ENCODE results near the gene CMAS. TPM values are rescaled to one million over a fixed set of nuclear protein-coding genes. Genes with fewer than 3 reads are reported as not detected.

Gene CMAS
- total RNA-seq, 1 donor from 2014 or later = 55.8 TPM

- no peak overlapping the region for H3K4me3 Mint-ChIP-seq (ENCODE audit: low read depth)
- no peaks in the 10 kb centered on the region for H3K27me3 Mint-ChIP-seq
- no peak for TF ChIP-seq CTCF (IDR thresholded peaks at IDR 0.05; ENCODE audit: unreplicated experiment)
- H3K9me3 Mint-ChIP-seq (ENCODE audit: low read depth) = peaks cover 13% of the 10 kb centered on the region
- no peak overlapping the region for H3K27ac Mint-ChIP-seq
- no peak for DNase-seq (ENCODE audit: low spot score, unreplicated experiment)
- peaks cover 1% of the 10 kb centered on the region for H3K4me1 Mint-ChIP-seq (ENCODE audit: low read depth)
- H3K36me3 Mint-ChIP-seq (ENCODE audit: insufficient read depth) = peaks cover 20% of the 10 kb centered on the region
These were observed 23.8 kb downstream of the CMAS start for GRCh38 chr12:22069851-22070250.

- no peaks in the 10 kb centered on the region for H3K36me3 Mint-ChIP-seq (ENCODE audit: insufficient read depth)
- TF ChIP-seq CTCF (IDR thresholded peaks at IDR 0.05; ENCODE audit: unreplicated experiment) = no peak
- H3K4me1 Mint-ChIP-seq (ENCODE audit: low read depth) = peaks cover 12% of the 10 kb centered on the region
- no peaks in the 10 kb centered on the region for H3K27me3 Mint-ChIP-seq
- DNase-seq (ENCODE audit: low spot score, unreplicated experiment) = no peak
- no peak overlapping the region for H3K4me3 Mint-ChIP-seq (ENCODE audit: low read depth)
- H3K27ac Mint-ChIP-seq = no peak overlapping the region
- no peaks in the 10 kb centered on the region for H3K9me3 Mint-ChIP-seq (ENCODE audit: low read depth)
These were observed 36.2 kb downstream of the CMAS start for GRCh38 chr12:22082190-22082701.

GRCh38 chr12:22083167-22083566, 37.1 kb downstream of the CMAS start:
- Mint-ChIP-seq H3K4me3 (ENCODE audit: low read depth) (no peak overlapping the region), H3K27ac (no peak overlapping the region), H3K4me1 (ENCODE audit: low read depth) (peaks cover 12% of the 10 kb centered on the region), H3K36me3 (ENCODE audit: insufficient read depth) (no peaks in the 10 kb centered on the region), H3K27me3 (no peaks in the 10 kb centered on the region), H3K9me3 (ENCODE audit: low read depth) (no peaks in the 10 kb centered on the region)
- TF ChIP-seq CTCF (IDR thresholded peaks at IDR 0.05; ENCODE audit: unreplicated experiment) = peak; percentile 55
- DNase-seq (ENCODE audit: low spot score, unreplicated experiment) = no peak

- H3K36me3 Mint-ChIP-seq (ENCODE audit: insufficient read depth) = no peaks in the 10 kb centered on the region
- DNase-seq (ENCODE audit: low spot score, unreplicated experiment) = no peak
- TF ChIP-seq CTCF (IDR thresholded peaks at IDR 0.05; ENCODE audit: unreplicated experiment) = no peak
These were observed 38.8 kb downstream of the CMAS start for GRCh38 chr12:22084852-22085251.

GRCh38 chr12:22088886-22089285, 42.9 kb downstream of the CMAS start:
- DNase-seq (ENCODE audit: low spot score, unreplicated experiment) = no peak
- Mint-ChIP-seq H3K4me3 (ENCODE audit: low read depth) (no peak overlapping the region), H3K36me3 (ENCODE audit: insufficient read depth) (no peaks in the 10 kb centered on the region), H3K9me3 (ENCODE audit: low read depth) (peaks cover 5% of the 10 kb centered on the region), H3K27ac (no peak overlapping the region), H3K4me1 (ENCODE audit: low read depth) (no peaks in the 10 kb centered on the region), H3K27me3 (no peaks in the 10 kb centered on the region)
- no peak for TF ChIP-seq CTCF (IDR thresholded peaks at IDR 0.05; ENCODE audit: unreplicated experiment)

More at GRCh38 chr12:22084852-22085251, 38.8 kb downstream of the CMAS start:
- H3K9me3 Mint-ChIP-seq (ENCODE audit: low read depth) = peaks cover 1% of the 10 kb centered on the region
- H3K27me3 Mint-ChIP-seq = no peaks in the 10 kb centered on the region
- H3K4me3 Mint-ChIP-seq (ENCODE audit: low read depth) = no peak overlapping the region
- peaks cover 12% of the 10 kb centered on the region for H3K4me1 Mint-ChIP-seq (ENCODE audit: low read depth)
- no peak overlapping the region for H3K27ac Mint-ChIP-seq

Data from progenitor cell of endocrine pancreas (in vitro differentiated cells).